ENCODE data around the gene NXPE3.

- TF ChIP-seq TSHZ2 (CRISPR knock-in tag; IDR thresholded peaks at IDR 0.05) (no peak), ZNF70 (CRISPR knock-in tag; IDR thresholded peaks at IDR 0.05) (no peak), ARNTL (CRISPR knock-in tag; IDR thresholded peaks at IDR 0.05; ENCODE audit: borderline replicate concordance, low read depth) (no peak), BACH2 (CRISPR knock-in tag; IDR thresholded peaks at IDR 0.05; ENCODE audit: borderline replicate concordance) (no peak), CSRNP3 (CRISPR knock-in tag; IDR thresholded peaks at IDR 0.05) (no peak), OSR1 (CRISPR knock-in tag; IDR thresholded peaks at IDR 0.05) (no peak), PATZ1 (CRISPR knock-in tag; IDR thresholded peaks at IDR 0.05; ENCODE audit: borderline replicate concordance) (no peak), ZNF565 (CRISPR knock-in tag; conservative IDR thresholded peaks at IDR 0.05; ENCODE audit: low read depth) (no peak), TOX (CRISPR knock-in tag; IDR thresholded peaks at IDR 0.05; ENCODE audit: borderline replicate concordance) (no peak), ISL1 (CRISPR knock-in tag; IDR thresholded peaks at IDR 0.05) (no peak), PPARA (CRISPR knock-in tag; IDR thresholded peaks at IDR 0.05; ENCODE audit: borderline replicate concordance) (no peak)
Measured at GRCh38 chr3:101828276-101828675, 49.3 kb downstream of the NXPE3 start.

Measured in SK-N-SH treated with all-trans-retinoic acid at 6 μM for 48 hours (cell line).